CD4-positive, alpha-beta T cell (primary cell): ENCODE measurements around the gene WDR75. TPM values are rescaled to one million over a fixed set of nuclear protein-coding genes. Genes with fewer than 3 reads are reported as not detected.

Source experiments
- ATAC-seq: fragments of 200-7000 bp; cut with Tn5 transposase; one replicate; pipeline ENCODE4 v1.10.0; 2022; ENCODE audit warnings: mild to moderate bottlenecking; ENCODE audit not compliant: poor library complexity
- CTCF ChIA-PET: fragments of 350-600 bp; sonication (Branson Sonifier 250); formaldehyde crosslinking; loops from one replicate; lab custom pipeline; 2021; ENCODE audit warnings: antibody characterized with exemption, inconsistent platforms; lab: Charles Lee
- POLR2A ChIA-PET: fragments of 350-600 bp; sonication (Branson Sonifier 250); formaldehyde crosslinking; loops from one replicate; lab custom pipeline; 2021; ENCODE audit warnings: antibody characterized with exemption, inconsistent platforms; lab: Charles Lee
- DNase-seq, 14 experiments: peaks; one replicate each; pipeline ENCODE4 v3.0.0-alpha.2; 2013 to 2020; ENCODE audit warnings: mixed read lengths in 2 of 14
- H3K27ac ChIP-seq, 2 donors: one replicate each; pipeline versions ENCODE4 v1.5.1 to v1.7.0; 2013; ENCODE audit warnings: low read length in 2 of 2, low read depth in 1 of 2, mild to moderate bottlenecking in 1 of 2
- H3K27me3 ChIP-seq, 2 experiments: 1 replicate in 1 of 2; 2 replicates in 1 of 2; pipeline versions ENCODE4 v1.6.1 to v1.7.0; 2013; ENCODE audit warnings: low read length in 2 of 2, control low read depth in 1 of 2, mild to moderate bottlenecking in 1 of 2, moderate library complexity in 1 of 2; ENCODE audit not compliant: insufficient read depth in 2 of 2, control insufficient read depth in 1 of 2
- H3K36me3 ChIP-seq: one replicate; pipeline ENCODE4 v1.6.1; 2013; ENCODE audit warnings: low read length, control low read depth; ENCODE audit not compliant: insufficient read depth
- H3K4me1 ChIP-seq: one replicate; pipeline ENCODE4 v1.6.1; 2013; ENCODE audit warnings: low read length, control low read depth; ENCODE audit not compliant: insufficient read depth
- H3K4me3 ChIP-seq: one replicate; pipeline ENCODE4 v1.5.1; 2013; ENCODE audit warnings: mild to moderate bottlenecking, low read length, moderate library complexity
- H3K9me3 ChIP-seq, 2 experiments: 1 replicate in 1 of 2; 2 replicates in 1 of 2; pipeline versions ENCODE4 v1.6.1 to v1.7.0; 2013; ENCODE audit warnings: low read length in 2 of 2, mild to moderate bottlenecking in 2 of 2, control low read depth in 1 of 2, moderate library complexity in 1 of 2; ENCODE audit not compliant: control insufficient read depth in 1 of 2, insufficient read depth in 1 of 2
- H3K27ac Mint-ChIP-seq: one replicate; pipeline ENCODE4 v1.8.0; 2020; ENCODE audit warnings: mixed read lengths
- H3K27me3 Mint-ChIP-seq: one replicate; pipeline ENCODE4 v1.8.0; 2021; ENCODE audit warnings: mixed read lengths
- H3K36me3 Mint-ChIP-seq: one replicate; pipeline ENCODE4 v1.8.0; 2021; ENCODE audit warnings: low read depth, mixed read lengths
- H3K4me1 Mint-ChIP-seq: one replicate; pipeline ENCODE4 v1.8.0; 2021; ENCODE audit warnings: low read depth, mixed read lengths
- H3K4me3 Mint-ChIP-seq: one replicate; pipeline ENCODE4 v1.8.0; 2020; ENCODE audit warnings: mild to moderate bottlenecking, mixed read lengths
- H3K9me3 Mint-ChIP-seq: one replicate; pipeline ENCODE4 v1.8.0; 2020; ENCODE audit warnings: mixed read lengths
- CTCF ChIP-seq: fragments of 200-600 bp; IDR thresholded peaks from one replicate; pipeline ENCODE4 v1.8.0; 2022; ENCODE audit warnings: antibody characterized with exemption, mild to moderate bottlenecking
- intact Hi-C, 2 experiments: fragments of 100-400 bp; cut with DNase I in 1 of 2; cut with micrococcal nuclease in 1 of 2; formaldehyde crosslinking; loops; one replicate each; pipeline versions ENCODE4 v1.15.1 to v1.9.0; 2023 to 2025; cut with DNase I, micrococcal nuclease
- total RNA-seq, 174 experiments: library from RNA in 2 of 174; stranded (reverse) in 2 of 174; gene quantifications; one replicate each; pipeline ENCODE4 v1.2.3 and lab custom pipeline; 2021 to 2026

The WDR75 gene
- total RNA-seq, 2 experiments from 2014 or later: 38.1 to 45.3 TPM

GRCh38 chr2:189524746-189525145 is 83.5 kb downstream of the WDR75 start:
- no peaks in the 10 kb centered on the region for H3K4me1 Mint-ChIP-seq

More at GRCh38 chr2:189524746-189525145, 83.5 kb downstream of the WDR75 start:
- ChIA-PET POLR2A (no interaction called here), CTCF (no interaction called here)
- intact Hi-C loops: no loop called here
- no peak for ATAC-seq
- Mint-ChIP-seq H3K4me3 (no peak overlapping the region), H3K36me3 (no peaks in the 10 kb centered on the region), H3K9me3 (no peaks in the 10 kb centered on the region), H3K27ac (no peak overlapping the region), H3K27me3 (no peaks in the 10 kb centered on the region)
- Histone ChIP-seq H3K27me3 (no peaks in the 10 kb centered on the region), H3K9me3 (no peaks in the 10 kb centered on the region), H3K4me3 (no peak overlapping the region), H3K36me3 (no peaks in the 10 kb centered on the region), H3K27ac (no peak overlapping the region), H3K4me1 (no peaks in the 10 kb centered on the region)
- no peak for DNase-seq
- TF ChIP-seq CTCF: no peak

Other genes with a start within 250 kb of the WDR75 start
- 1 to 10 TPM; 7.4 to 8.2 TPM for gene SLC40A1, start 139.3 kb downstream of the WDR75 start, total RNA-seq
- gene ASNSD1, start 220.0 kb downstream of the WDR75 start, total RNA-seq: 10 to 100 TPM; 38.9 to 40.6 TPM
- 1 to 10 TPM; 7.9 to 8.0 TPM for gene ANKAR, start 233.2 kb downstream of the WDR75 start, total RNA-seq